ENCODE measurements around the gene GRID1.

The GRID1 gene

DNA sequence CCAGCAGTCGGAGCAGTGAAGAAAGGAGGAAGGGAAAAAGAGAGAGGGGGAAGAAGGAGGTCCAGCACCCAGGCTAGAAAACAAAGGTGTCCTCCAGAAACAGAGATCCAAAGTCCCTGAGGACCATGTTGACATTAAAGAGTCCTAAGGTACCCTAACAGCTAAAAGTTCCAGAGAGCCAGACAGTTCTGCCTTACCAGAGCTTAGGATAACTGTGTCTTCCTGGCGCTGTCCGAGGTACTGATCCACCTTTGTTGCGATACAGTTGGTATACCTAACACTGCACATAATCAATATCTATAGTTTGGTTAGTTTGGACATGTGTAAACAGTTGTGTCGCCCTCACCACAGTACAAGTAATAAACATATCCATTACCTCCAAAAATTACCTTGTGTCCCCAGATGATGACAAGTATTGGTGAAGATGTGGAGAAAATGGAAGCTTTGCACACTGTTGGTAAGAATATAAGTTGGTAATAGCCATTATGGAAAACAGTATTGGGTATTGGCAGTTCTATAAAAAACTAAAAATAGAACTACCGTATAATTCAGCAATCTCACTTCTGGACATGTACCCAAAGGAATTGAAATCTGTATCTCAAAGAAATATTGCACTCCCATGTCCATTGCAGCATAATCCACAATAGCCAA, 59.8 kb downstream of the GRID1 start:
- no peak for TF ChIP-seq CTCF (IDR thresholded peaks at IDR 0.05; ENCODE audit: insufficient read depth, missing control alignments)
- DNase-seq (ENCODE audit: insufficient read length, low spot score): no peak

GRCh38 chr10:86305521-86305920, 61.1 kb downstream of the GRID1 start:
- no peak for DNase-seq (ENCODE audit: insufficient read length, low spot score)
- no peak for TF ChIP-seq CTCF (IDR thresholded peaks at IDR 0.05; ENCODE audit: insufficient read depth, missing control alignments)
- FAIRE-seq: no peak

More for the DNA sequence above, 59.8 kb downstream of the GRID1 start:
- FAIRE-seq: no peak

- no peak for TF ChIP-seq CTCF (IDR thresholded peaks at IDR 0.05; ENCODE audit: insufficient read depth, missing control alignments)
- DNase-seq (ENCODE audit: insufficient read length, low spot score) (no peak), FAIRE-seq (no peak)
Observed at GRCh38 chr10:86304436-86304835, 62.2 kb downstream of the GRID1 start.

- DNase-seq (ENCODE audit: insufficient read length, low spot score): no peak
- no peak for TF ChIP-seq CTCF (IDR thresholded peaks at IDR 0.05; ENCODE audit: insufficient read depth, missing control alignments)
- FAIRE-seq: no peak
Observed at GRCh38 chr10:86303626-86304025, 63.0 kb downstream of the GRID1 start.

- no peak for TF ChIP-seq CTCF (IDR thresholded peaks at IDR 0.05; ENCODE audit: insufficient read depth, missing control alignments)
- FAIRE-seq (no peak), DNase-seq (ENCODE audit: insufficient read length, low spot score) (no peak)
Observed at GRCh38 chr10:86301971-86302370, 64.6 kb downstream of the GRID1 start.

DNA sequence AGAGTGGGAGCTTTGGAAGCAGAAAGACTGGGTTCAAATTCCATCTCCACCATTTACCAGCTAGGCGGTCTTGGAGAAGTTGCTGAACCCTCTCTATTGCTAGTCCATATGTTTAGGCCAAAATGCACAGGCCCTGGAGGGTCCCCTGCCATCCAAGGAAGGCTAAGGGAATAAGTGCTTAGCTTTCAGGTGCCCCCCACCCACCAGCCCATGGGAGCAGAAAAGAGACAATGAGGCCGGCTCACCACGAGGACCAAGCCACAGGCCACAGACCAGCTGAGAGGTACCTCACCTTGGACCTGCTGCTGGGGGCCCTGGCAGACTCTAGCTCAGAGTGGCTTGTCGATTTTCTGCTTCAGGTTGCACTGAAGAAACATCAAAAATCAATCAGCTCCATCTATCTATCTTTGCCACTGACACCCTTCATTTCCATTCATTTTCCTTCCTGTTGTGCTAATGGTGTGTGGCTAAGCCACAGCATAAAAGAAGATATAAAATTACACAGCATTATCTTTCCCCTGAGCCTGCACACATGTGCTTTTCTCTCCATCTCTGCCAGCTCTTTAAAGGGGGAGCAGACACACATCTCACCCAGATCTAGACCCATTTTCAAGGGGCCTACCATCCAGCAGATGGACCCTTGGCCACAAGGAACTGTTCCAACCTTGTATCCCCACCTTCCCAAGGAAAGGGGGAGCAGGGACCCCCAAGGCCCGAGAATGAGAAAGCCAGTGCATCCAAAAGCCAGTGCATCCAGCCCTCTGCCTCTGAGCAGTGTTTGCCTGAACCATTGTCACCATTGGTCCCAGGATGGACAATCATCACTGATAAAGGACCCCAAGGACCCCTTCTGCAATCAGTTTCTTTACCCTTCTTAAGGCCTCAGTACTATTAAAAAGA, 65.4 kb downstream of the GRID1 start:
- FAIRE-seq: no peak
- no peak for TF ChIP-seq CTCF (IDR thresholded peaks at IDR 0.05; ENCODE audit: insufficient read depth, missing control alignments)
- DNase-seq (ENCODE audit: insufficient read length, low spot score): no peak
